ENCODE data around the gene BTBD10.

The BTBD10 gene

GRCh38 chr11:13463779-13464290 is 813 bp upstream of the BTBD10 start:
- TF ChIP-seq, protein P1, sequence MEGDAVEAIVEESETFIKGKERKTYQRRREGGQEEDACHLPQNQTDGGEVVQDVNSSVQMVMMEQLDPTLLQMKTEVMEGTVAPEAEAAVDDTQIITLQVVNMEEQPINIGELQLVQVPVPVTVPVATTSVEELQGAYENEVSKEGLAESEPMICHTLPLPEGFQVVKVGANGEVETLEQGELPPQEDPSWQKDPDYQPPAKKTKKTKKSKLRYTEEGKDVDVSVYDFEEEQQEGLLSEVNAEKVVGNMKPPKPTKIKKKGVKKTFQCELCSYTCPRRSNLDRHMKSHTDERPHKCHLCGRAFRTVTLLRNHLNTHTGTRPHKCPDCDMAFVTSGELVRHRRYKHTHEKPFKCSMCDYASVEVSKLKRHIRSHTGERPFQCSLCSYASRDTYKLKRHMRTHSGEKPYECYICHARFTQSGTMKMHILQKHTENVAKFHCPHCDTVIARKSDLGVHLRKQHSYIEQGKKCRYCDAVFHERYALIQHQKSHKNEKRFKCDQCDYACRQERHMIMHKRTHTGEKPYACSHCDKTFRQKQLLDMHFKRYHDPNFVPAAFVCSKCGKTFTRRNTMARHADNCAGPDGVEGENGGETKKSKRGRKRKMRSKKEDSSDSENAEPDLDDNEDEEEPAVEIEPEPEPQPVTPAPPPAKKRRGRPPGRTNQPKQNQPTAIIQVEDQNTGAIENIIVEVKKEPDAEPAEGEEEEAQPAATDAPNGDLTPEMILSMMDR (IDR thresholded peaks at IDR 0.05; ENCODE audit: borderline replicate concordance, insufficient read depth, low read depth, low read length), result no peak
- H3K4me3 ChIP-seq (ENCODE audit: low read depth, low read length), result peak overlapping the region; percentile 66

DNA sequence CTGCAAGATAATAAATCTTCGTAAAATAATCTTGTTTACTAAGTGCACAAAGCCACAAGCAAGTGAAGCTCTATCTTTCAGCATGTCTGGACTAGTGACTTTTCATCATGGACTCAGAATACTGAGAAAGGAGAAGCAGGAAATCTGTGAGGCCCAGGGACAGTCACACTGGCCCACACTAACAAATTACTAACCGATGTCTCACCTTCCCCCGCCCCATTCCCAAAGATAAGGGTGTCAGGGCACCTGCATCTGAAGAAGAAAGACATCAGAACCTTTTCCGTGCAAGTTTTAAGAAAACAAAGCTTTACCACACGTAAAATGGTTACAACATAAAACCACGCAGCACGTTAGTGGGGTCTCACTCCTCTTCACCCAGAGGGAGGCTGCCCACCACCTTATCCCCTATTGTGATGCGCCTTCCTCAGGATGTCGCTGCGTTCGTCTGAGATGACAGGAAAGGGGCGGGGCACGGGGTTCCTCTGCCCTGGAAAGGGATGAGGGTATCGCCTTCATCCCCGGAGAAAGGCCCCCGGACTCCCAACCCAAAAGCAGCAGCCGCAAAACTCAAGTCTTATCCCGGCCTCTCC is 616 bp downstream of the BTBD10 start:
- peak overlapping the region; percentile 66 for H3K4me3 ChIP-seq (ENCODE audit: low read depth, low read length)
- TF ChIP-seq, protein P1 (IDR thresholded peaks at IDR 0.05; ENCODE audit: borderline replicate concordance, insufficient read depth, low read depth, low read length), result no peak

GRCh38 chr11:13461291-13461690 is 1.7 kb downstream of the BTBD10 start:
- H3K4me3 ChIP-seq (ENCODE audit: low read depth, low read length), result no peak overlapping the region

DNA sequence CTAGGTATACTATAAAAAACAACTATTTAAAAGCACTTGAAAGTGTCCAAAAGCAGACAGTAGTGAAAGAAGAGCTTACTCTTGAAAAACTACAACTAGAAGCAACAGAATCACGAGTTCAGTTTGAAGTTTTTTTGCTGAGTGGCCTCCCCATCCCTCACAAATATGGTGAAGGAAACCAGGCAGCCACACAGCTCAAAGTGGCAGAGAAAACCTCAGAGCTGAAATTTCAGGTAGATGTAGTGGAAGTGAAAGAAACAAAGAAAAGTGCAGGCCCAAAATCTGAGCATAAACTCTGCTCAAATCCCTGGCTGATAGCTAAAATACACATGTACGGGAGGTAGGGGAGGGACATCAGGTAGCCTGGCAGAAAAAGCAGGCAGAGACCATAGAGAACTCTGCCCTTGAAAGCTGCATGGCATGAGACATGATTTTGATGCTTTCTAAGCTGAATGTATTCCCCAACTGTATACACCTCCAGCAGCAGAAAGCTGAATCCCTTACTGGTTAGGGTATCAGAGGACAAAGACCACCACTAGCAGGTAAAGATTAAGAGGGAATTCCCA is 12.1 kb downstream of the BTBD10 start:
- TF ChIP-seq, protein P1 (IDR thresholded peaks at IDR 0.05; ENCODE audit: borderline replicate concordance, insufficient read depth, low read depth, low read length), result no peak
- H3K4me3 ChIP-seq (ENCODE audit: low read depth, low read length), result no peak overlapping the region

More at GRCh38 chr11:13461291-13461690, 1.7 kb downstream of the BTBD10 start:
- TF ChIP-seq, protein P1 (IDR thresholded peaks at IDR 0.05; ENCODE audit: borderline replicate concordance, insufficient read depth, low read depth, low read length), result no peak

DNA sequence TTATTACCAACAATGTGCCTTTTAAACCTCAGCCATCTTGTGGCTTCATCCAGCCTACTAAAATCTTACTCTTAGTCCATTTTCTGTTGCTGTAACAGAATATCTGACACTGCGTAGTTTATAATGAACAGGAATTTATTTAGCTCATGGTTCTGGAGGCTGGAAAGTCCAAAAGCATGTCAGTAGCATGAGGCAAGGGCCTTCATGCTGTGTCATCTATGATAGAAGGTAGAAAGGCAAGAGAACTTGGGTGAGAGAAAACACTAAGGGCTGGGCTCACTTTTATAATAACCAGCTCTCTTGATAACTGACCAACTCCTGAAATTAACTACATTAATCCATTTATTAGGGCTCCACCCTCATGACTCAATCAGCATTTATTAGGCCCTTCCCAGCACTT is 13.5 kb downstream of the BTBD10 start:
- TF ChIP-seq, protein P1 (IDR thresholded peaks at IDR 0.05; ENCODE audit: borderline replicate concordance, insufficient read depth, low read depth, low read length), result no peak
- H3K4me3 ChIP-seq (ENCODE audit: low read depth, low read length), result no peak overlapping the region

DNA sequence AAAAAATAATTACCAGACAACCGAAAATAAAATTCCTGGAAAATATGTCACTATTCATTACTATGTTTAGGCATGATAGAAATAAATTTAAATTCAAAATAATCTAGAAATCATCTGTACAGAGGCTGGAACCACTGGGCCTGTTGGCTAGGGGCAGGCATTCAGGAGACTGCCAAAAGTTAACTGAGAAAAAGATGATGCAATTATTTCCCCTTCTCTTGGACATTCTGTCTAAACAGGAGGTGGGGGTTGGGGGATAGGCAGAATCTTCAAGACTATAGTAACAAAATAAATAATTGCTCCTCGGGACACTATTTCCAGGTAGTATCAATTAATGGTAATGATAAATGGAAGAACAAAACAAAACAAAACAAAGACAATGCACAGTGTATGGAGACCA is 14.1 kb downstream of the BTBD10 start:
- H3K4me3 ChIP-seq (ENCODE audit: low read depth, low read length), result no peak overlapping the region
- TF ChIP-seq, protein P1 (IDR thresholded peaks at IDR 0.05; ENCODE audit: borderline replicate concordance, insufficient read depth, low read depth, low read length), result no peak

DNA sequence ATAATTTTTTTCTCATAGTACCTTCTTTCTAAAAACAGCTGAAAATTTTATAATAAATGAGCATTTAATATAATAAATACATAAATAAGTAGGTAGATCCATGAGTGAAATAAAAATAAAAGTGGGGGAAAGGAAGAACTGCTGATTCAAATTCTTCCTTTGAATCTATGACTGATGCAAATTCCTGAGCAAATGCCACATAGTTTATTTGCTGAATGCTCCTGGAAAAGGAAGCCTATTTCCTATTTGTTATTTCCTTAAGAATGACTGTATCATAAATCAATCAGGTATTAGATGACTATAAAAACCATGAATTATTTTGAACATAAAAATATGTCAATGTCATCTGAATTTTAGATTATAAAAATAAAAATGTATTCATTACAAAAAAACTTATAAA is 16.6 kb downstream of the BTBD10 start:
- no peak overlapping the region for H3K4me3 ChIP-seq (ENCODE audit: low read depth, low read length)
- TF ChIP-seq, protein P1 (IDR thresholded peaks at IDR 0.05; ENCODE audit: borderline replicate concordance, insufficient read depth, low read depth, low read length), result no peak

Measured in GM12875 (cell line).